Effector CD4-positive, alpha-beta T cell (primary cell): Measurements from ENCODE around the gene SBF2.
"Not testable (repeated sequence)": the region's sequence is repeated elsewhere in the genome, so short reads cannot be mapped to it uniquely, and the experiment has no call there.

Experiments
- DNase-seq: peaks from one replicate; pipeline ENCODE4 v3.0.0-alpha.2; 2020

SBF2 gene

GRCh38 chr11:10108915-10109680 is 184.9 kb downstream of the SBF2 start:
- no peak for DNase-seq

- DNase-seq, result no peak
These were observed 186.5 kb downstream of the SBF2 start for GRCh38 chr11:10107497-10107896.

- no peak for DNase-seq
These were observed 196.4 kb downstream of the SBF2 start for GRCh38 chr11:10097615-10098014.

- no peak for DNase-seq
These were observed 197.0 kb downstream of the SBF2 start for GRCh38 chr11:10096987-10097386.

GRCh38 chr11:10095412-10096208 is 198.4 kb downstream of the SBF2 start:
- DNase-seq, result no peak

- DNase-seq, result no peak
These were observed 201.6 kb downstream of the SBF2 start for GRCh38 chr11:10092426-10092825.

GRCh38 chr11:10091314-10092045 is 202.5 kb downstream of the SBF2 start:
- DNase-seq, result no peak

GRCh38 chr11:10087923-10088225 is 206.1 kb downstream of the SBF2 start:
- DNase-seq, result not testable (repeated sequence)

GRCh38 chr11:10087186-10087922 is 206.7 kb downstream of the SBF2 start:
- DNase-seq, result no peak

GRCh38 chr11:10080138-10080537 is 213.9 kb downstream of the SBF2 start:
- no peak for DNase-seq

GRCh38 chr11:10076458-10077141 is 217.4 kb downstream of the SBF2 start:
- DNase-seq, result no peak

- no peak for DNase-seq
These were observed 218.9 kb downstream of the SBF2 start for GRCh38 chr11:10075141-10075540.

- no peak for DNase-seq
These were observed 221.2 kb downstream of the SBF2 start for GRCh38 chr11:10072841-10073240.

GRCh38 chr11:10072142-10072541 is 221.9 kb downstream of the SBF2 start:
- no peak for DNase-seq

GRCh38 chr11:10067629-10068300 is 226.3 kb downstream of the SBF2 start:
- no peak for DNase-seq

GRCh38 chr11:10066441-10066840 is 227.6 kb downstream of the SBF2 start:
- DNase-seq, result no peak

- no peak for DNase-seq
These were observed 229.2 kb downstream of the SBF2 start for GRCh38 chr11:10064828-10065227.

GRCh38 chr11:10058356-10058755 is 235.7 kb downstream of the SBF2 start:
- DNase-seq, result no peak

- no peak for DNase-seq
These were observed 242.0 kb downstream of the SBF2 start for GRCh38 chr11:10051868-10052586.

GRCh38 chr11:10050561-10050960 is 243.5 kb downstream of the SBF2 start:
- DNase-seq, result no peak

- no peak for DNase-seq
These were observed 244.3 kb downstream of the SBF2 start for GRCh38 chr11:10049756-10050155.
